VCaP (cell line): Measurements from ENCODE around the gene MEGF8.

Experiments used
- H3K27ac ChIP-seq: fragments of 450-650 bp; 2 replicates; pipeline ENCODE4 v1.5.1; 2017
- CTCF ChIP-seq: fragments of 450-650 bp; conservative IDR thresholded peaks from 2 replicates; pipeline ENCODE4 v1.5.1; 2017; ENCODE audit warnings: mild to moderate bottlenecking, moderate library complexity

MEGF8 gene

GRCh38 chr19:42376177-42376555, 50.7 kb downstream of the MEGF8 start:
- H3K27ac ChIP-seq, result no peak overlapping the region
- TF ChIP-seq CTCF, result no peak

DNA sequence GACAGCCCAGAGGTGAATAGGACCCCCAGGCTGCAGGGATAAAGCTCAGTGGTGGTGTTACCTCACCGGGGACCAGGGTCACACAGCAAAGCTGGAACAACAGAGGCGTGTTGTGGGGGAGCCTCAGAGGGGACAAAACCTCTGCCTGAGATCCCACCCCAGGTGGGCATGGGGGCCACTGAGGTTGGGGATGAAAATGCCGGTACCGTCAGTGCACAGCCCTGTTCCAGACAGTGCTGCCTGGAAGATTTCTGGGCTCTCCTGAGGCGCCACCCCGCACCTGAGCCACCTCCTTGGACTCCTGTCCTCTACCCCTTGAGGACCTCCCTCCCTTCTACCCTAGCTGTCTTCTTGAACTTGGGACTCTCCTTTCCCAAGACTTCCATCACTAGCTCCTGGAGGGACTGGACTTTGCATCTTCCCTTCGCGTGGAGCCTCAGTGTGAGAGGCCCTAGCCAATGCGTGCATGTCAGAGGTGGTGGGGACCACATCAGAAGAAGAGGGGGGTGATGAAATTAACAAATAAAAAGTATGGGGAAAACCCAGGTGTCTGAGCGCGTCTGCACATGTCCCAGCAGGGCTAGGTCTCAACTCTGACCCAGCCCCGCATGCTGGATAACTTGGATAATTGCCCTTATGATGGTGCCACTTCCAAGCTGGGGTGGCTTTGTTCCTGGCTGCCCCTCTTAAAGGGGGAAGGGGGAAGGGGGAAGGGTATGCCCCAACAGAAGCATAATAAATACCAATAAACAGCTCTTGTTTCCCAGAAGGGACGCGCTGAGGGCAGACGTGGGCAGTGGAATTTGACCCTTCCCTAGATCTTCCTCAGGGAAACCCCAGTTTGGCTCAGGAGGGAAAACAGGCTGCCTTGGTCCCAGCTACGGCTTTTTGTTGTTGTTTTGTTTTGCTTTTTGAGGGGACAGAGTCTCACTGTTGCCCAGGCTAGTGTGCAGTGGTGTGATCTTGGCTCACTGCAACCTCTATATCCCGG, 53.1 kb downstream of the MEGF8 start:
- no peak overlapping the region for H3K27ac ChIP-seq
- no peak for TF ChIP-seq CTCF

GRCh38 chr19:42380155-42380554, 54.7 kb downstream of the MEGF8 start:
- TF ChIP-seq CTCF, result no peak
- H3K27ac ChIP-seq, result no peak overlapping the region

DNA sequence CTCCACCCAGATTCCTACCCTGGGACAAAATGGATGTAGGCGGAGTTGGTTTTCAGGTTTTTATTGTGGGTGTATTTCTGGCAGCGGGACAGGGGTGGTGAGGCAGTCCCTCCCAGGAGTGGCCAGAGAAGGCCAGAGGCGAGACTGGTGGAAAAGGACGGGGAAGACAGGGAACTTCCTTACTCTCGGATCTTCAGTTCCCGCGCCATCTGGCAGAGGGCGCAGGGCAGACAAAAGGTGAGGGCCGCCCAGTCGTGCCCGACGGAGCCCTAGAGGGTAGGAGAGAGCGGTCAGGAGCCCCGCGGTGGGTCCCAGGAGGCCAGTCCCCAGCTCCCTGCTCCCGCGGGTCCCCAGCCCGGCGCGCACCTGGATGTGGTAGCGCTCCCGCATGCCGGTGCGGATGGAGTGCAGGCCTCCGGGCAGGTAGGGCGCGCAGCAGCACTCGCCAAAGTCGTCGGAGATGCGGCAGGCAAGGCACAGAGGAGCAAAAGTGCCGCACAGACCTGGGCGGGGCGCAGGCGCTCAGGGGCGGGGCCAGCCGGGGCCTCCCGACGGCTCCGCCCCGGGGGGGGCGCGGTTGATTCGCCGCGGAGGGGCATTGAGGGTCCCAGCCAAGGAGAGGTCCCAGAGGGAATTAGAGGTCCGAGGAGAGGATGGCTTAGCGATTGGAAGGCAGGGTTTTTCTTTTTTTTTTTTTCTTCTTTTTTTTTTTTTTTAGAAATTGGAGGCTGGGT, 61.7 kb downstream of the MEGF8 start:
- peak; percentile 82 for TF ChIP-seq CTCF
- H3K27ac ChIP-seq, result peak overlapping the region; percentile 82

GRCh38 chr19:42388851-42389489, 63.5 kb downstream of the MEGF8 start:
- TF ChIP-seq CTCF, result no peak
- no peak overlapping the region for H3K27ac ChIP-seq

DNA sequence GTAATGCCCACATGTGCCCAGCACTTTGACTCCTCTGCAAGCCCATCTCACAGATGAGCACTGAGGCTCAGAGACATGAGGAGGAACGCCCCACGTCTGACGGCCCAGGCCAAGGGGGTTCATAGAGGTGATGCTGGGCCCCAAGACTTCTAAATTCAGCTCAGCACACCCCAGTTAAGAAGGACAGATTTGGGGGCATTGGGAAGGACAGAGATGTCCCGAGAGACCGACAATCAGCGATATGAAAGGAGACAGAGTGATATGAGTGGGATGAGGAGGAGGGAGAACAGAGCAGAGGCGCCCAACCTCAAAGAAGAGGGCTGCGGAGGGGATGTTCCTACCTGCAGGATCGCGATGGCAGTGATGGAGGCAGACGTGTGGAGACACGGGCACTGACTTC, 64.5 kb downstream of the MEGF8 start, which contains the start of gene CNFN:
Gene CNFN, minus strand, starts transcription at position 399 of the 400 bp plus-strand sequence. CDS start 1,260 bp downstream, outside the sequence.
- no peak within 1 kb of the TSS for H3K27ac ChIP-seq
- TF ChIP-seq CTCF, result no peak

DNA sequence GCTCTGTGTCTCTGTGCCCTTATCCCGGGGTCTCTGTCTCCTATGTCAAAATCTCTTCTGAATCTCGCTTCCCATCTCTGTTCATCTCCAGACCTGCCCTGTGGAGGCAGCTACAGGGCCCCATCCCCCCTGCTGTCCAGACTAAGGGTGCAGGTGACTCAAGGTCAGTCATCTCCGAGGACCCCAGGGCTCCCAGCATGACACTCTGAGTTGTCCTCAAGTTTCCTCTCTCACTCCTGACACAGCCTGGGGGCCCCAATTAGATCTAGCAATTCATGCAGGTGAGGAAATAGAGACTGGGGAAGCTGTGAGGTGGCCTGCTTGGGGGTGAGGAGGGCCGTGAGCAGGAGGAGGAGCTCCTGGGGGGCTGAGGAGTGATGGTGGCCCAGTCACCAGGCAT, 66.7 kb downstream of the MEGF8 start:
- no peak overlapping the region for H3K27ac ChIP-seq
- TF ChIP-seq CTCF, result no peak
